HG02763 (cell line): Measurements from ENCODE around the gene TREX2.

ENCODE experiments used
- ATAC-seq: cut with Tn5 transposase; IDR thresholded peaks from one replicate; pipeline ENCODE4 v1.9.1; 2021; ENCODE audit warnings: mild to moderate bottlenecking, moderate library complexity; ENCODE audit not compliant: unreplicated experiment

The TREX2 gene

DNA sequence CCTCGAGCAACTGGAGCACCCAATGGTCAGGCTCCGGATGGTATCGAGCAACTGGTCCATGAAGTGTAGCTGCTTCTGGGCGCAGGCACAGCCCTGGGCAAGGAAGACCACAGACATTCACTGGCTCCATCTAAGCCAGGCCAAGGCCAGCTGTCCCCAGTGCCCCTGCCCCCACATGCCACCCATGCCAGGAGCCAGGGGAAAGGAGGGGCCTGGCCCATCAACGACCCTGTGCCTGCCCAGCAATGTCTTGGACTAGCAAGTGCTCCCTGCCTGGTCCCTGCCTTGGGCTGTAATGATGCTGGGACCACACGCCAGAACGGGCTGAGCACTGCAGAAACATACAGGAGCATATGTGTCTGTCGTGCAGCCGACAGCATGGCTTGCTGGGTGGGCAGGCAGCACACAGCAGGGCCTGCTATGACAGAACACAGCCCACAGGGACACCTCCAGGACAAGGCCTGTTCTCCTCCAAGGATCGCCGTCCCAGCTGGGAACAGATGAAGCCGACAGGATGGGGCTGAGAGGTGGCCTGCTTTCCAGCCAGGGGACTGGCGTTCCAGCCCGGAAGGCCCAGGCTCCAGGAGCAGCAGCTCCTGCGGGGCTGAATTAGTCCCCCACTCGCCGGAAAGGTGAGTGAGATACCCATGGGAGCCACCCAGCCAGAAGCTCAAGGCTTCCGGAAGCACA is 11.4 kb upstream of the TREX2 start:
- no peak for ATAC-seq

DNA sequence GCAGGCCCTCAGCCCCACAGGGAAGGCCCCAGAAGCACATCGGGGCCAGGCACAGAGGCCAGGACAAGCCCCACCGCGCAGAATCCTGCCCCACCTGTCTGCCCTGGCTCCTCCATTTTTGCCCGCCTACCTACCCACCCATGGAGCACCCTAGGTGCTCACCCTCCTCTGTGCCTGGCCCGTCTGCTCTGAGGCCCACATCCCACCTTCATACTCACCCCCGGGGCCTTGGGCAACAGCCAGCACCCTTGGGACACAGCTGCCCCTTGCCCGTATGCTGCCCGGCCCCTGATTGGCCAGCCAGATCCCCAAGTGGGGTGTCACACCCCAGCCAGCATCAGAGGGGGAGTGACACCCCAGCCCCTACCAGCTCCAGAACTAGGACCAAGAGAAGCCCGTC is 10.8 kb upstream of the TREX2 start:
- ATAC-seq, result no peak

DNA sequence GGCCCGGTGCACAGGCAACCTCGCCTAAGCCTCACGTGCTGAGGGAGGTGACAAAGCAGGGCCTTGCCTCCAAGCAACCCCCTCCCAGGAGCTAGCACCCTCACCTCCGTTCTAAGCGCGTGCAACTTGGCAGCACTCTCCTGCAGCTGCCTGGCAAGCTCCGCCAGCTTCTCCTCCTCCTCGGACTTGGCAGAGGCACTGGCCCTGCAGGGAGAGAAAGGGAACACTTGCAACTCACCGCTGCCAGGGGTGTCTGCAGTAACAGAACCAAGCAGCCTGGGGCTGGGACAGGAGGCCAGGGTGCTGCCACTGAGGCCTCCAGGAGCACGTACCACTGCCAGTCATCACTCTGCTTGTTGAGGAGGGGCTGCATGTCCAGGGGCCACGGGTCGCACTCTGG is 10.3 kb upstream of the TREX2 start:
- ATAC-seq, result no peak

DNA sequence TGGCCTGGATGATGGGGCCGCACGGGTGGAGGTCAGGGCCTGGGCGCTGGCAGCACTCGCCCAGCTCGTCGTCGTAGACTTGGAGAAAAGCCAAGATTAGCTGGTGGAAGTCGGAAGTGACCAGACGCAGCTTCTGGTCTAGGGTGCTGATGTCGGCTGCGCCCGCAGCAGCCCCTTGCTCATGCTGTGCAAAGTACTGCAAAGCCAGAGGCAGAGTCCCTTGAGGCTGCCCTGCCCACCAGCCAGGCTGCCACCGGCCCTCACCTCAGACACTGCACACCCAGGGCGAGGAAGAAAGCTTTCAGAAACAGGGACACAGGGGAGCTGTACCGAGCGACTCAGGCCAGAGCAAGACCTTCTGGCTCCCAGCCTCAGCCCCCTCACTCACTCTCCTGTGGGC is 9.7 kb upstream of the TREX2 start:
- no peak for ATAC-seq

DNA sequence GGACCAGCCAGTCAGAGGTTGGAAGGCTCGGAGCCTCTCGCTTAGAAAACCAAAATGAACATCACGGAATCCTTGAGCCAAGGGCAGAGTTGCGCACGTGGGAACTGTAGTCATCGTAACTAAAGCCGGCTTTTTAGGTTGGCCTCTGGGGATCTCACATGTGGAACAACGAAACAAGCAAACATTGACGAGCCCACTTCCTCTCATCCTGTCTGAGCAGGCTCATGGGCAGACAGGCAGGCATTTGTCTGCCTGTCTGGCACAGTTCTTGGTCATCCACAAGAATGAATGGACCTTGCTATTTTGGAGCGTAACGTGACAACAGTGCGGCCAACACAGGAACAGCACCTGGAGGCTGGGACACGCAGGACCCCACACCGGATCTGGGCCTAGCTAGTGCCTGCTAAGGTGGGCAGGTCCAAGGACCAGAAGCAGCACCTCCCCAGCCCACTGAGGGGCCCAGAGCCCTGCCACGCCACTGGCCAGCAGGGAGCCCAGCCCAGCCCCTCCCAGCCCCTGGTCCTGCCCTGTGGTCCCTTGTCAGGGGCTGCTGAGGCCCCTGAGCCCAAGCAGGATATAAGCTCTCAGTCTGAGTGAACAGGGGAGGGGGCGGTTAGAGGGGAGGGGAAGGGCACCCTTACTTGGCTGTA is 9.2 kb upstream of the TREX2 start:
- no peak for ATAC-seq

DNA sequence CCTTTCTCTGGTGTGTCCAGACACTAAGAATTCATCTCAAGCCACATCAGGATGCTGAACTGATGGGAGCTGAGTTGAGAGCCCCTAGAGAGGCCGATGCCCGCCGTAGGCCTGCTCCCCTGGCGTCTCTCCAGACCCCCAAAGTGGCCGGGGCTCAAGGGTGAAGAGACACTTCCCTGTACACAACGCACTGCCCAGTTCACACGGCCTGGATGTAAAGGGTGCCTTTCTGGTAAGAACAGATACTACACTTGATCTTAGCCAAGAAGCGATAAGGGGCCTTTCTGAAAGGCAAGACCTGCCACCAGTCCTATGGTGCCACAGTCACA is 5.1 kb upstream of the TREX2 start:
- ATAC-seq, result no peak

DNA sequence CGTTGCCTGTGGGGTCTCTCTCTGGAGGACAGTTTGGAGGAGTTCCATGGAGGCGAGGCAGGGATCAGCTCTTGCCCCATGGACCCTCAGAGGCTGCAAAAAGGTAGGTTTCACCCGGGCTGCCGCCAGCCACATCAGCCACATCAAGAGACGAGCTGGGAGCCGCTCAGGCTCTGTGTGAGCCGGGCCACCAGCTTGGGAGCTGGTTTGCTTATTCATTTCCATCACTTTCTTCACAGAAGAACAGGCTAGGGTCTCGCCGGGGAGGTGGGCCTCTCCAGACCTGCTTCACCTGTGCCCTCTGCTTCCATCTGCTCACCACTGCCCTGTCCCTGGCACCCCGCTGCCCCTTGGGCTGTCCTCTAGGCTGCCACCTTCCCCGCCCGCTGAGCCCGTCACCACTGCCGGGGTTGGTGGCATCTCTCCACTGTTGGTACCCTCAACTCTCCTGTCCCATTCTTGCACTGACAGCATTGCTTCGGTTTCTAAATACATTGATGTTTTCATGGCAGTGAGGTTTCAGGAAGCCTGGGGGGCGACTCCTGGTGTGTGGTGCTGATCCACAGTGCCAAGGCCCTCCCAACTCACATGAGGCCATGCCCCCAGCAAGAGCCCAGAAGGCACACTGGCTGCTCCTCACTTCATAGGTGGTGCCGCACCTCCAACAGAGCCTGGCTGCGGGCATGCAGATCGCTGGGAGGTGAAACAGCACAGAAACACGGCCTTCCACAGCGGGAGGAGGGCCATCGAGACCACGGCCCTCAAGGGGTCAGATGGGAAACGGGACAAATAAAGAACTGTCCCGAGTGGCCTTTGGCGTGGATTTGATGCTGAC is 4.5 kb upstream of the TREX2 start:
- no peak for ATAC-seq

DNA sequence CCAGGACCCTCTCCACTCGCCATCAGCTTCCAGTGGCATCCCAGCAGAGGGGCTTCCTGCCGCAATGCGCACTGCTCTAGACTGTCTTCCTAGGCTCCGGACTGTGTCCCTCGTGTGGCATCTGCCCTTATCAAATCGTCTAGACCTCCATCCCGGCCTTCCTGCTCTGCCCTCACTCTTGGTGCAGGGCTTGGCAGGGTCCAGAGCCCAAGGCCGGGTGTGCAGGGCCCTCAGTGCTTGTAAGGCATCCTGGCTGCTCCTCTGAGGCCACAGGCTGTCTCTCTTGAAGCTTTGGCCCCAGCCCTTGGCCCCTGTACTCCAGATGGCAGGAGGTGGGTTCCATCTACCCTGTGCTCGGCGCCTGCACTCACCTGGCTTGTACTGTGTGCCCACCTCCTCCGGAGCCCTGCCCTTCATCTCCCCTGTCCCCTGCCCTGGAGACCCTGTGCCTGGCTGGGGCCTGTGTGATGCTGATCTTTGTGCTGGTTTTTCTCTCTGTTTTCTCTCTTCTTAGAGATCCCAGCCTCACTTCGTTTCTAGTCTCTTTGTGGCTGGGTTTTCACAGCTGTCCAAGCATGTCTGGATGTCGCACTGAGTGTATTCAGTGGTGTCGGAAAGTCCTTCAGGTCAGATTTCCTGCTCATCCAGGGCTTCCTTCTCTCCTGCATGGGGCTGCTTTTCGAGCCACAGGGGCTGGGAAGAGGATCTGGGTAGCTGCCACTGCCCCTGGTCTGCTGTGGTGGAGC is 3.7 kb upstream of the TREX2 start:
- ATAC-seq, result no peak

DNA sequence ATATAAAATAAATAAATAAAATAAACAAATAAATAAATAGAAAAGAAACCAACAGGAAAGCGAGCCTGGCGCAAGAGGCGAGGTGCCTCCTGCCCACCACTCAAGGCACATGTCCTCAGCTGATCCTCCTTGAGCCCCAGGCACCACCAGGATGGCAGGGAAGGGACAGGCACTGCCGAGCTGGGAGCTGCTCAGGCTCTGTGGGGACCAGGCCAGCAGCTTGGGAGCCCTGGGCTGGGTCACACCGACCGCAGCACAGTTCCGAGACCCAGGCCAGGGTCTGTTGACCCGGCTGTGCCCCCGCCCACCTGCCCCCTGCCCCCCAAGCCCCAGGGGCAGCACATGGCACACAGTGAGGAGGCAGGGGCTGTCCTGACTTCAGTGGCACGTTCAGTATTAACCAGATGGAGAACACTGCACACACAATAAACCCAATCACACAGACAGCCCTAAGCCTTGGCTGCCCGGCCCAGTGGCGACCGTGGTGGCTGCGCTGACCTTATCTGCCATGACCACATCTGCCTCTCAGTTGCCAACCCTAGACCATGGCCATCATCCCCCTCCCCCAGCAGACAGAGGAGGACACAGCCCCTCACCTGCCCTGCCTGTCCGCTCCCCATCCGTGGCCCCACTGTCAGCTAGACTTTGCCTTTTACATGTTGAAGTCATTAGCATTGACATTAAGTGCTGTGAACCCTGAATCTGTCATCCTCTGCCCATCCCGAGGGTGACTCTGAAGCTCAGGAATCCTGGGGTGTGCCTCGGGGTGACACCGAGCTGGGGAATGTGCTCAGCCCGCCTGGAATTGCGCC is 2.9 kb upstream of the TREX2 start:
- no peak for ATAC-seq

DNA sequence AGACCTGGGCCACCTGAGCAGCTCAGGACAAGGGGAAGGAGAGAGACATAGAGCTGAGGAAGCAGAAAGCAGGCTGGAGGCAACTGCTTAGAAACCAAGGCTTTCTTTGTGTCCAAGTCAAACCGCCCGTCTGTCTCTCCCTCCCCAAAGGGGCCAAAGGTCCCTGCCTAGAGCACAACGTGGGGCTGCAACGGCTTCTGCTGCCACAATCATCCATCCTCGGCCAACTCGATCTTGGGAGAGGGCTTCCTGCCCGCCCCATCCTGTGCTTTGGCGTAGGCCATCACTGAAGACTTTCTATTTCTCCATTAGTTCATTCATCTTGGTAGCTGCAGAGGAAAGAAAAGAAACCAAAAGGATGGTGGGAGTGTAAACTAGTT is 1.7 kb upstream of the TREX2 start:
- ATAC-seq, result no peak

DNA sequence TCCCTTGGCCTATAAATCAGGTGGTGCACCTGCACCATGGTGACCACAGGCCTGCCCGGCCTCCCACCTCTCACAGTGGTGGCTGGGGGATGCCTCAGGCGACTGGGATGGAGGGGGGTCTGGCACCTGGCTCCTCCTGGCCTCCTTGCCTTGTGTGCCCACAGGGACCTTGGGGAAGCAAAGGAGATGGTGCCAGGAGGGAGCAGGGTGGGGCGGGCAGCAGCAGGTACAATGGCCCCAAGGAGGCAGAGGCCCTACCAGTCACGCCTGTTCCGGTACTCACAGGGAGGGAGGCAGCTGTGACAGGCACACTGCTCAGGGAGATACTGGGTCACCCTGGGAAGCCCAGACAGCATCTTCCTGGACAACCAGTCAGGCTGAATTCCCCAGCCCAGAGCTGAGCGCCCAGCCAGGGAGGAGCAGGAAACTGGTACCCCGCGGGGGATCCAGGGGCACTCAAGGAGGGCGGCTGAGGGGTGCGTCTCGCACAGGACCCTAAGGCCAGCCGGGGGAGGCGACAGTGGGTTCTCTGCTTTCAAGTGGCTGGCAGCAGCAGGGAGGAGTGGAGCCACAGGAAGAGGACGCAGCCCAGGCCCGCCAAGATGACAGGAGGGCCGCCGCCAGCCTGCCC is 1.2 kb upstream of the TREX2 start:
- no peak for ATAC-seq

DNA sequence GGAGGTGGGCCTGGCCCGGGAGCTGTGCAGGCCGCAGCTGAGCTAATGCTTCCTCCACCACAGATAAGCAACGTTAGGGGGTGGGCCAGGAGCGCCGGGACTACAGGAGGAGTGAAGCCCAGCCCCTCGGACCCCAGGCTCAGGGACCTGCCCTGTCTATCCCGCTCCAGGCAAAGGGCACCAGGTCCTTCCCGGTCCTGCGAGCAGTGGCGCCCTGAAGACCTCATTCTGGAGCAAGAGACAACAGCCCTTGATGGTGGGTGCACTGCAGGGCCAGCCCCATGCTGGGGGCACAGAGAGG is 730 bp upstream of the TREX2 start:
- no peak for ATAC-seq

DNA sequence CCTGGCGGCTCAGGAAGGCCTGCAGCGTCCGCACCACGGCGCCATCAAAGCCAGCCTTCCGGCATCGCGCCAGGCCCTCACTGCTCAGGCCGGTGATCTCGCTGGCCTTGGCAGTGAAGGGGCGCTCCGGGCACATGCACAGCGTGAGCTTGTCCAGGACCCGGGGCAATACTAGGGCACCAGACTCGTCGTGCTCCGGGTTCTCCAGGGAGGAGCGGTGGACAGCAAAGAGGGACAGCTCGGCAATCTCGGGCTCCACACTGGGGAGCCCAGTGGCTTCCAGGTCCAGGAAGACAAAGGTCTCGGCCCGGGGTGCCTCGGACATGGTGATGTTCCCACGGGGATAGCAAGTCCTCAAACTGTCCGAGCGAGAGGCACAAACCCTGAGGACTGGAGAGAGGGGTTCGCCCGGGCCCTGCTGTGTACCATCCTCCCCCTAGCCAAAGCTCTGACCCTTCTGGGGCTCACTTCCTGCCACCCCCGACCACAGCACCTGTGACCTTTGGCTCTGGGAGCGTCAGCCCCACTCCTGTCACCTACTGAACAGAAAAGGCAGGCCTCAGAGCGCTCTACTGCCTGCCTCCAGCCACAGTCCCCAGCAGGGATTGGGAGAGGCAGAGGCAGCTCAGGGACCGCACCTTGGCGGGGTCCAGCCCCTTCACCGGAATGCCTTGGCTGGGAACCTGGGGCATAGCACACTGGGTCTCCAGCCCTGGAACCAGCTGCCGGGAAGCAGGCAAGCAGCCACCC is 575 bp downstream of the TREX2 start:
- no peak for ATAC-seq

DNA sequence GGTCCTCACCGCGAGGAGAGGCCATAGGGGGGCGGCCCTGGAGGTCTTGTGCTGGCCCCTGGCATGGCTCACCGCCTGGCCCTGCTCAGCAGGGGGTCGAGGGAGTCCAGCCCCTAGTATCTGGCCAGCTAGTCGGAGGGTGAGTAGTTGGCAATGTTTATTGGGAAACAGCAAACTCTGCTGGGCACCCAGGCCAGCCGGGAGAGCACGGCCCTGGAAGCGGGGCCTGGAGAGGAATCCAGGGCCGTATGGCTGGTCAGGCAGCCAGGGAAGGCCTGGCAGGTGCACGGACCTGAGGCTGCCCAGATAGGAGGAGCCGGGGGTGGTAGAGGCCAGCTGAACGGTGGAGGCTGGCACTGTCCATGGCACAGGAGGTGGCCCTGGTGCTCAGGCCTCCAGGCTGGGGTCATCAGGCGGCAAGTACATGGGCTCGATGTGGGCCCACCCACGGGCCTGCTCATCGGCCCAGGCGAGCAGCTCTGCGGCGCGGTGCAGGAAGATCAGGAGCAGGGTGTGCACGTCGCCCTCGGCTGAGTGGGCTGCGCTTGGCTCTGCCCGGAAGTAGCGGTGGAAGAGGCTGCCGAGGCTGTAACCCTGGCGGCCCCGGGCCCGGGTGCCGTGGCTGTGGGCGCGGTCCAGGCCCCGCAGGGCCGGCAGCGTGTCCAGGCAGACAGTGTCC is 1.4 kb downstream of the TREX2 start:
- ATAC-seq, result no peak

DNA sequence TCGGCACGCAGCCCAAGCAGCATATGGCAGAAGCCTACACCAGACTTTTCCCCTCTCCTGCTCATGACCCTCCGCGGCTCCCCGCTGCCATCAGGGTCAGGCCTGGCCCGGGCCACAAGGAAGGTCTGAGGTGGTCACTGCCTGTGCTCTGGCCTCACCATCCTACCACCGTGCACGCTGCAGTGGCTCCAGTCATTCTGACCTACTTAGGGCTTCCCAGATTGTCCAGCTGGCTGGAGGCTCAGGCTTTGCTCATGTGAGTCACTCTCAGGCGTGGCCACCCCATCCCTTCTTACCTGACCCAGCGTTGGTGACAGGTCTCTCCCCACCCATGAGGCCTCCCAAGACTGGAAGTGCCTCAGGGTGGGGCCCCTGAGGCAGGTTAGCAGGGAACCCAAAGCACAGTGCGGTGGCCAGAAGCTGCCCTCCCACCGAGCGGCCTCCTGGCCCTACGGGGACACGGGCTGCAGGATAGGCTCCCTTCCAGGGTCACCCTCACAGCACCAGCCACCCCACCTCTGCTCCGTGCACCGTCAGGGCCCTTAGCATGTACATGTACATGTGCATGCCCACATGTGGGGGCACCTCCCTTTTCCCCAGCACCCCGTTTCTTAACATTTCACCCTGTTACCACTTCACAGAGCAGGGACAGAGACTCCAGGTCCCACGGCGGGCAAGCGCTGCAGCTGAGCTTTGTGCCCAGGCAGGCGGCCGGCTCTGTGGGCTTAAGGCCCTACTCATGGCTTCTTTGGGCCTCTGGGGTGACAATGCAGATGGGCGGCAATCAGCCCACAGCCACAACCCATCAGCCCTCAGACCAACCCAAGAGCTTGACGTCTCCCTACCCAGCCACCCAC is 2.2 kb downstream of the TREX2 start:
- ATAC-seq, result no peak

DNA sequence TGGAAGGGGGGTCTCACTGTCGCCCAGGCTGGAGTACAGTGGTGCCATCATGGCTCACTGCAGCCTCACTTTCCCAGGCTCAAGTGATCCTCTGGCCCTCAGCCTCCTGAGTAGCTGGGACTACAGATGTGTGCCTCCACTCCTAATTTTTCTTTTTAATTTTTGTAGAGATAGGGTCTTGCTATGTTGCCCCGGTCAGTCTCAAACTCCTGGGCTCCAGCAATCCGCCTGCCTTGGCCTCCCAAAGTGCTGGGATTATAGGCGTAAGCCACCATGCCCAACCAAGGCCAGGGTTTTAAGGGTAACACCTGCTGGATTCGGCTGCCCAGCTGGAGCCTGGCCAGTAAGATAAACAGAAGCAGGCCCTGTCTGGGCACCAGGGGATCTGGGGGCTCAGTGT is 3.4 kb downstream of the TREX2 start:
- no peak for ATAC-seq

DNA sequence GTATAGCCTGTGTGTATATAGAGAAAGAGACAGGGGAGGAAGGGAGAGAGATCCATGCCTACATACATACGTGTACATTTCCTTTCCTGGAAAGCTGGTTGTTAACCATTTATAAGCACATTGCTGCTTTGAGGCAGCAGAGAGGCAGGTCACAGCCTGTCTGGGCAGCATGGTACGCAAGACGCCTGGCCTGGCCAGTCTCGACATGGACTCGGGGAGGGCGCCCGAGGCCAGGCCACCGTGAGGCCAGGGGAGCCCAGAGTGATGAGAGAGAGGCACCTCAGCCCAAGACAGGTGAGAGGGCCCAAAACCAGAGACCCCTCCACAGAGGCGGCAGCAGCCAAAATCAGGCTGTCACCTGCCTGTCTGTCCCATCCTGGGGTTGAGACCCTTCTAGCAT is 3.9 kb downstream of the TREX2 start:
- ATAC-seq, result no peak

DNA sequence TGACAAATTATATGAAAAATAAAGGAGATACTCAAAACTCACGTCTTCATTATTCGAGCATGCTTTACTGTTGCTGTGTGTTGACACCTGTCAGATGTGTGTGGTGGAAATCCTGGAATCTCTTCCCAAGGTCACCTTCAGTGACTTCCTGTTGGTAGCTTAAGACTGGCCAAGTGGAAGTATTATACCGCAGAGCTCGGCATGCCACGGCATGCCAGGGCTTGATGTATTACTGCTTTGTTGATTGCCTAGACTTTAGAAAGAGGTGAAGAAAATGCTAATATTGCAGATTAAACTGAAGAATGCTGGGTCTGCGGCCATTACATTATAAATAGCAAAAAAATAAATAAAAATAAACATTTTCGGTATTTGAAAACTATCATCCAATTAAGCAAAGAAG is 4.6 kb downstream of the TREX2 start:
- ATAC-seq, result no peak
